ENCODE results near the gene BMP15. TPM values are rescaled to one million over a fixed set of nuclear protein-coding genes. Genes with fewer than 3 reads are reported as not detected.

The BMP15 gene
- not detected in 2 replicates for total RNA-seq (2012; rRNA removed)

- H3K4me1 ChIP-seq (ENCODE audit: control insufficient read depth, insufficient read depth, low read length) = no peaks in the 10 kb centered on the region
- H3K9ac ChIP-seq (ENCODE audit: low read depth, low read length) = no peak within 1 kb of the TSS
- no peaks in the 10 kb centered on the region for H3K9me3 ChIP-seq (replicated peaks; ENCODE audit: low read length)
- peaks cover 13% of the 10 kb centered on the region for H3K27me3 ChIP-seq (ENCODE audit: control insufficient read depth, insufficient read depth, low read length)
- H3K36me3 ChIP-seq (ENCODE audit: insufficient read depth, low read length) = no peaks in the 10 kb centered on the region
- no peak within 1 kb of the TSS for H3K4me3 ChIP-seq (ENCODE audit: low read length)
- no peak within 1 kb of the TSS for H3K4me2 ChIP-seq (ENCODE audit: low read length)
Measured at GRCh38 chrX:50910685-50911176, at the start of gene BMP15. Gene BMP15 (plus strand): TSS chrX:50910735. CDS start chrX:50910784, 49 bp downstream.

DNA sequence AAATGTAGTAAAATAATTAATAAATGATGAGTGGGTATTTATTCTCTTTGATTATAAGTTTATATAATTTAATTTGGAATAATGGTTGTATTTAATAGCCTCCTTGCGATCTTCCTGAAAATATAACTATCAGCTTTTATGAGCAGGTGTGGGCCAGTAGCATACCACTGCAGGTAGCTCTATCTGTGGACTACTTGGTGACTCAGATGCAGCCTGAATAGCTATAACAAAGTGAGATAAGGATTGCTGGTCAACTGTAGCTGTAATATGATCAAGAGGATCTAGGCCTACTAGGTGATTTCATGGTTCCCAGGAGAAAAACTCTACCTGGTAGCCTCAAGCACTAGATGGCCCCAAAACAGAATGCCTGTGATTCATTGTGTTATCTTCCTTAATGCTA lies 47.1 kb upstream of the BMP15 start:
- H3K9ac ChIP-seq (ENCODE audit: low read depth, low read length) = no peak overlapping the region

GRCh38 chrX:50865311-50865710 lies 45.2 kb upstream of the BMP15 start:
- Histone ChIP-seq H3K36me3 (ENCODE audit: insufficient read depth, low read length) (no peaks in the 10 kb centered on the region), H3K4me3 (ENCODE audit: low read length) (no peak overlapping the region), H3K9ac (ENCODE audit: low read depth, low read length) (no peak overlapping the region), H3K9me3 (replicated peaks; ENCODE audit: low read length) (no peaks in the 10 kb centered on the region), H3K4me1 (ENCODE audit: control insufficient read depth, insufficient read depth, low read length) (no peaks in the 10 kb centered on the region), H3K27me3 (ENCODE audit: control insufficient read depth, insufficient read depth, low read length) (peaks cover 22% of the 10 kb centered on the region), H3K4me2 (ENCODE audit: low read length) (no peak overlapping the region)

More for the DNA sequence above, 47.1 kb upstream of the BMP15 start:
- Histone ChIP-seq H3K9me3 (replicated peaks; ENCODE audit: low read length) (no peaks in the 10 kb centered on the region), H3K27me3 (ENCODE audit: control insufficient read depth, insufficient read depth, low read length) (peaks cover 14% of the 10 kb centered on the region), H3K36me3 (ENCODE audit: insufficient read depth, low read length) (no peaks in the 10 kb centered on the region), H3K4me2 (ENCODE audit: low read length) (no peak overlapping the region), H3K4me3 (ENCODE audit: low read length) (no peak overlapping the region), H3K4me1 (ENCODE audit: control insufficient read depth, insufficient read depth, low read length) (no peaks in the 10 kb centered on the region)

DNA sequence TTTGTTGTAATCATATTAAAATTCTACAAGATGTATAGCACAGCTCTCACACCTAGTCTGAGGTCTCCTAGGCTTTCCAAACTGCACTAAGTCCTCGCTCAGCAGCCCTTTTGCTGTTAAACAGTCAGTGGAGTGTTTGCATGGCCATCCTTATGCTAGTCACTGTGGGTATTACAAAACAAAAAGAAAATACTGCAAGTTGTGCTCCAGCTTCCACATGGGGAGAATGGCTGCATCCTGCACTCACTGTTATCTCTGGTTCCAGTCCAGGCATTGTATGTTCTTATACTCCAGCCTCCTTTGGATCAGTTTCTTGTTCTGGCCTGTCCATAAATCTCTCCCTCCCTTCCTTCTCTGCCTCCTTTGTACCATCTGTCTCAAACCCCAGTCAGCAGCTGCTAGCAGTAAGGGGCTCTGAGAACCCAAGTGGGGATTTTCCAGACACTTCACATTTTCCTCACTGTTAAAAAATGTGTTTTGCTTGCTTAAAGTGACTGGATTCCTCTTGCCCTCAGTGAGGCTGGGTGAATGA lies 38.5 kb upstream of the BMP15 start:
- Histone ChIP-seq H3K9me3 (replicated peaks; ENCODE audit: low read length) (no peaks in the 10 kb centered on the region), H3K27me3 (ENCODE audit: control insufficient read depth, insufficient read depth, low read length) (peaks cover 12% of the 10 kb centered on the region), H3K4me3 (ENCODE audit: low read length) (no peak overlapping the region), H3K36me3 (ENCODE audit: insufficient read depth, low read length) (no peaks in the 10 kb centered on the region), H3K4me1 (ENCODE audit: control insufficient read depth, insufficient read depth, low read length) (no peaks in the 10 kb centered on the region), H3K4me2 (ENCODE audit: low read length) (no peak overlapping the region), H3K9ac (ENCODE audit: low read depth, low read length) (no peak overlapping the region)

- Histone ChIP-seq H3K9ac (ENCODE audit: low read depth, low read length) (no peak overlapping the region), H3K9me3 (replicated peaks; ENCODE audit: low read length) (no peaks in the 10 kb centered on the region), H3K4me2 (ENCODE audit: low read length) (no peak overlapping the region), H3K36me3 (ENCODE audit: insufficient read depth, low read length) (no peaks in the 10 kb centered on the region), H3K27me3 (ENCODE audit: control insufficient read depth, insufficient read depth, low read length) (peaks cover 8% of the 10 kb centered on the region), H3K4me1 (ENCODE audit: control insufficient read depth, insufficient read depth, low read length) (no peaks in the 10 kb centered on the region), H3K4me3 (ENCODE audit: low read length) (no peak overlapping the region)
Measured at GRCh38 chrX:50874876-50875275, 35.7 kb upstream of the BMP15 start.

DNA sequence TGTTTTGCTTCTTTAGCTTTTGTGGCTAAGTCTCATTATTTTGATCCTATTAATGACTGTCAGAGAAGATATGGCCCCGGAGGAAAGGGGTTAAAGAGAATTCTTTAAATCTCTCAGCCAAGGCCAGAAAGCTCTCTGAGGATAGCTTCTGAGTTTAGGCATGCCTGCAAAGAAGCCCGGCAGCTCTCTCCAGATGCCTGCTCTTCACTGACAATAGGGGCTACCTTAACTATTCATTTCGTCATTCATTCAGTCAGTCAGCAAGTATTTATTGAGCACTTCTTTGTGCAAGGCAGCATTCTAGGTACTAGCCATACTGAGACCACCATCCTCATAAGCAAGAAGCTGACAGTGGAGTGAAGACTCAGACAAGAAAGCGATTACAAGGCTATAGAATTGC lies 34.0 kb upstream of the BMP15 start:
- no peak overlapping the region for H3K4me2 ChIP-seq (ENCODE audit: low read length)

DNA sequence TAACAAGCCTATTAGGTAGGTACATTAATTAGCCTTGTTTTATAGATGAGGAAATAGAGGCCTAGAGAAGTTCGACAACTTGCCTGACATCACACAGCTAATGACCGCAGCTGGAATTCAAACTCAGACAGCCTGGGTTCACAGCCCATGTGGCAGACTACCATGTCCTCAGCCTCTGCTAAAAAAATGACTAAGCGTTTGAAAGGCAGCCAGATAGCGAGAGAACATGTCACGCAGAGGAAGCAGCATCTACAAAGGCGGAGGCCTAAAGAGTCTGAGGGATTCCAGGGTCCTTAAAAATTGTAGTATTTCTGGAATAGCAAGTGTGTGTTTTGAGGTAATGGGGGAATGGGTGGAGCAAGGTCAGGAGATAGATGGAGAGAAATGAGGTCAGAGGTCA lies 33.2 kb upstream of the BMP15 start:
- Histone ChIP-seq H3K9ac (ENCODE audit: low read depth, low read length) (no peak overlapping the region), H3K4me1 (ENCODE audit: control insufficient read depth, insufficient read depth, low read length) (no peaks in the 10 kb centered on the region), H3K36me3 (ENCODE audit: insufficient read depth, low read length) (no peaks in the 10 kb centered on the region), H3K4me3 (ENCODE audit: low read length) (no peak overlapping the region), H3K4me2 (ENCODE audit: low read length) (no peak overlapping the region), H3K27me3 (ENCODE audit: control insufficient read depth, insufficient read depth, low read length) (no peaks in the 10 kb centered on the region), H3K9me3 (replicated peaks; ENCODE audit: low read length) (no peaks in the 10 kb centered on the region)

More for the DNA sequence above, 34.0 kb upstream of the BMP15 start:
- Histone ChIP-seq H3K4me1 (ENCODE audit: control insufficient read depth, insufficient read depth, low read length) (no peaks in the 10 kb centered on the region), H3K4me3 (ENCODE audit: low read length) (no peak overlapping the region), H3K9me3 (replicated peaks; ENCODE audit: low read length) (no peaks in the 10 kb centered on the region), H3K9ac (ENCODE audit: low read depth, low read length) (no peak overlapping the region), H3K27me3 (ENCODE audit: control insufficient read depth, insufficient read depth, low read length) (peaks cover under 1% of the 10 kb centered on the region), H3K36me3 (ENCODE audit: insufficient read depth, low read length) (no peaks in the 10 kb centered on the region)

DNA sequence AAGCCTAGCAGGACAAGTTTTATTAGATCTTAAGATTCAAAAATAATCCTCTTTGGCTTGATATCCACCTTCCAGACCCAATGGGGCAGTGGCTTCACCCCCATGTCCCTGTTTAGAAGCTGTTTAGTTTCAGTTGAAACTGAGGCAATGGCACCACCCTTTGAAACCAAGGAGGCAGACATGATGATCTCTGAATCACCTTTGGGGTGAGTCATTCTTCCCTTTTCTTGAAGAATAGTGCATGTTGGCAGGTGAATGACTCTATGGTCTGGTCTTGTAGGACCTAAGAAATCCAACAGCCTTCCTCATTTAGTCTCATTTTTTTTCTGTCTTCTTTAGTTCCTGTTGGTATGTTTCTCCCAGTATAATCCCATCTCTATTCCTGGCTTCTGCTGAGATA lies 29.5 kb upstream of the BMP15 start:
- Histone ChIP-seq H3K36me3 (ENCODE audit: insufficient read depth, low read length) (no peaks in the 10 kb centered on the region), H3K27me3 (ENCODE audit: control insufficient read depth, insufficient read depth, low read length) (no peaks in the 10 kb centered on the region), H3K9ac (ENCODE audit: low read depth, low read length) (no peak overlapping the region), H3K4me1 (ENCODE audit: control insufficient read depth, insufficient read depth, low read length) (no peaks in the 10 kb centered on the region), H3K4me3 (ENCODE audit: low read length) (no peak overlapping the region), H3K9me3 (replicated peaks; ENCODE audit: low read length) (no peaks in the 10 kb centered on the region), H3K4me2 (ENCODE audit: low read length) (no peak overlapping the region)

DNA sequence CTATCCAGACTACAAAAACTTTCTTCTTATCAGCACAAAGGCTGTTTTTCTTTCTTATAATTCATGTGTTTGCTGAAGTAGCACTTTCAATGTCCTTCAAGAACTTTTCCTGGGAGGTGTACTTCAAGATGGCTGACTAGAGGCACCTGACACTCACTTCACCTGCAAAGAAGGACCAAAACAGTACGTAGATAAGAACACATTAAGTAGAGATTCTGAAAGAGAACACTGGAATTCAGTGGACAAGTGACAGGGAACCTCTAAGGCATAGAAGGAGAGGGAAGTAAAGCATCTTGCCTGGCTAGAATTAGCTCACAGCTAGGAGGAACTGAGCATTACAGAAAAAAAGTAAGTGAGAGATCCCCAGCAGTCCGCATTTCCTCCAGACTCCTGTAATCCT lies 21.7 kb upstream of the BMP15 start:
- no peak overlapping the region for H3K9ac ChIP-seq (ENCODE audit: low read depth, low read length)
- H3K4me2 ChIP-seq (ENCODE audit: low read length) = no peak overlapping the region
- H3K27me3 ChIP-seq (ENCODE audit: control insufficient read depth, insufficient read depth, low read length) = no peaks in the 10 kb centered on the region
- no peaks in the 10 kb centered on the region for H3K36me3 ChIP-seq (ENCODE audit: insufficient read depth, low read length)
- no peak overlapping the region for H3K4me3 ChIP-seq (ENCODE audit: low read length)
- H3K9me3 ChIP-seq (replicated peaks; ENCODE audit: low read length) = no peaks in the 10 kb centered on the region
- H3K4me1 ChIP-seq (ENCODE audit: control insufficient read depth, insufficient read depth, low read length) = no peaks in the 10 kb centered on the region

- no peaks in the 10 kb centered on the region for H3K9me3 ChIP-seq (replicated peaks; ENCODE audit: low read length)
- H3K4me1 ChIP-seq (ENCODE audit: control insufficient read depth, insufficient read depth, low read length) = no peaks in the 10 kb centered on the region
- no peaks in the 10 kb centered on the region for H3K36me3 ChIP-seq (ENCODE audit: insufficient read depth, low read length)
- no peak overlapping the region for H3K4me3 ChIP-seq (ENCODE audit: low read length)
- no peak overlapping the region for H3K4me2 ChIP-seq (ENCODE audit: low read length)
- H3K27me3 ChIP-seq (ENCODE audit: control insufficient read depth, insufficient read depth, low read length) = no peaks in the 10 kb centered on the region
- H3K9ac ChIP-seq (ENCODE audit: low read depth, low read length) = no peak overlapping the region
Measured at GRCh38 chrX:50889582-50889981, 21.0 kb upstream of the BMP15 start.

- Histone ChIP-seq H3K9me3 (replicated peaks; ENCODE audit: low read length) (no peaks in the 10 kb centered on the region), H3K36me3 (ENCODE audit: insufficient read depth, low read length) (no peaks in the 10 kb centered on the region), H3K4me2 (ENCODE audit: low read length) (no peak overlapping the region), H3K27me3 (ENCODE audit: control insufficient read depth, insufficient read depth, low read length) (peaks cover 4% of the 10 kb centered on the region), H3K4me1 (ENCODE audit: control insufficient read depth, insufficient read depth, low read length) (no peaks in the 10 kb centered on the region), H3K9ac (ENCODE audit: low read depth, low read length) (no peak overlapping the region), H3K4me3 (ENCODE audit: low read length) (no peak overlapping the region)
Measured at GRCh38 chrX:50893047-50893446, 17.5 kb upstream of the BMP15 start.

GRCh38 chrX:50893466-50893865 lies 17.1 kb upstream of the BMP15 start:
- Histone ChIP-seq H3K36me3 (ENCODE audit: insufficient read depth, low read length) (no peaks in the 10 kb centered on the region), H3K9me3 (replicated peaks; ENCODE audit: low read length) (no peaks in the 10 kb centered on the region), H3K9ac (ENCODE audit: low read depth, low read length) (no peak overlapping the region), H3K4me1 (ENCODE audit: control insufficient read depth, insufficient read depth, low read length) (no peaks in the 10 kb centered on the region), H3K4me2 (ENCODE audit: low read length) (no peak overlapping the region), H3K4me3 (ENCODE audit: low read length) (no peak overlapping the region), H3K27me3 (ENCODE audit: control insufficient read depth, insufficient read depth, low read length) (peaks cover 4% of the 10 kb centered on the region)

Measured in skeletal muscle satellite cell (primary cell).